DOHH2 (cell line): Measurements from ENCODE around the gene TRMT44.

ENCODE experiments used
- H3F3A ChIP-seq: fragments of 200-600 bp; sonication (generic), shearing (Covaris generic); 2 replicates; pipeline ENCODE4 v1.6.0; 2016; ENCODE audit warnings: antibody characterized with exemption, mild to moderate bottlenecking; ENCODE audit not compliant: control insufficient read depth, insufficient read depth
- H3K27ac ChIP-seq: fragments of 200-600 bp; sonication (generic); 2 replicates; pipeline ENCODE4 v1.5.1; 2014; ENCODE audit warnings: low read depth, mild to moderate bottlenecking, low read length, moderate library complexity
- H3K27me3 ChIP-seq: fragments of 200-600 bp; sonication (generic); 2 replicates; pipeline ENCODE4 v1.6.1; 2014; ENCODE audit warnings: mild to moderate bottlenecking, low read length, mixed read lengths; ENCODE audit not compliant: control insufficient read depth
- H3K36me3 ChIP-seq: fragments of 200-600 bp; sonication (generic); 2 replicates; pipeline ENCODE4 v1.6.1; 2014; ENCODE audit warnings: mild to moderate bottlenecking, low read length, moderate library complexity, mixed read lengths; ENCODE audit not compliant: control insufficient read depth
- H3K4me1 ChIP-seq: fragments of 200-600 bp; sonication (generic); 2 replicates; pipeline ENCODE4 v1.6.1; 2014; ENCODE audit warnings: mild to moderate bottlenecking, low read length, mixed read lengths; ENCODE audit not compliant: control insufficient read depth
- H3K4me2 ChIP-seq: fragments of 200-600 bp; sonication (generic); 2 replicates; pipeline ENCODE4 v1.6.0; 2014; ENCODE audit warnings: mild to moderate bottlenecking, low read length, moderate library complexity
- H3K4me3 ChIP-seq: fragments of 200-600 bp; sonication (generic); 2 replicates; pipeline ENCODE4 v1.5.1; 2014; ENCODE audit warnings: mild to moderate bottlenecking, low read length, mixed read lengths
- H3K79me2 ChIP-seq: fragments of 200-600 bp; sonication (generic); 2 replicates; pipeline ENCODE4 v1.6.1; 2014; ENCODE audit warnings: mild to moderate bottlenecking, low read length, mixed read lengths; ENCODE audit not compliant: control insufficient read depth
- H3K9me2 ChIP-seq: fragments of 200-600 bp; sonication (generic); replicated peaks from 2 replicates; pipeline ENCODE4 v1.6.1; 2014; ENCODE audit warnings: mild to moderate bottlenecking, low read length, mixed read lengths; ENCODE audit not compliant: control insufficient read depth
- H3K9me3 ChIP-seq: fragments of 200-600 bp; sonication (generic); 2 replicates; pipeline ENCODE4 v1.6.1; 2014; ENCODE audit warnings: antibody characterized with exemption, low read length, mixed read lengths; ENCODE audit not compliant: control insufficient read depth, insufficient read depth
- H4K20me1 ChIP-seq: fragments of 200-600 bp; sonication (generic); 2 replicates; pipeline ENCODE4 v1.6.0; 2014; ENCODE audit warnings: low read depth, mild to moderate bottlenecking, antibody characterized with exemption, low read length, moderate library complexity; ENCODE audit not compliant: control insufficient read depth, insufficient read depth
- EZH2phosphoT487 ChIP-seq: fragments of 200-600 bp; sonication (generic); IDR thresholded peaks from 2 replicates; pipeline ENCODE4 v1.6.1; 2017; ENCODE audit warnings: borderline replicate concordance, mild to moderate bottlenecking, antibody characterized with exemption, low read length, moderate library complexity, mixed read lengths
- TF ChIP-seq, protein P1 (sequence below): fragments of 200-600 bp; sonication (generic); IDR thresholded peaks from one replicate; pipeline ENCODE4 v1.5.1; 2014; ENCODE audit warnings: antibody characterized with exemption, mild to moderate bottlenecking, low read depth, low read length; ENCODE audit not compliant: poor library complexity, severe bottlenecking

Gene TRMT44

DNA sequence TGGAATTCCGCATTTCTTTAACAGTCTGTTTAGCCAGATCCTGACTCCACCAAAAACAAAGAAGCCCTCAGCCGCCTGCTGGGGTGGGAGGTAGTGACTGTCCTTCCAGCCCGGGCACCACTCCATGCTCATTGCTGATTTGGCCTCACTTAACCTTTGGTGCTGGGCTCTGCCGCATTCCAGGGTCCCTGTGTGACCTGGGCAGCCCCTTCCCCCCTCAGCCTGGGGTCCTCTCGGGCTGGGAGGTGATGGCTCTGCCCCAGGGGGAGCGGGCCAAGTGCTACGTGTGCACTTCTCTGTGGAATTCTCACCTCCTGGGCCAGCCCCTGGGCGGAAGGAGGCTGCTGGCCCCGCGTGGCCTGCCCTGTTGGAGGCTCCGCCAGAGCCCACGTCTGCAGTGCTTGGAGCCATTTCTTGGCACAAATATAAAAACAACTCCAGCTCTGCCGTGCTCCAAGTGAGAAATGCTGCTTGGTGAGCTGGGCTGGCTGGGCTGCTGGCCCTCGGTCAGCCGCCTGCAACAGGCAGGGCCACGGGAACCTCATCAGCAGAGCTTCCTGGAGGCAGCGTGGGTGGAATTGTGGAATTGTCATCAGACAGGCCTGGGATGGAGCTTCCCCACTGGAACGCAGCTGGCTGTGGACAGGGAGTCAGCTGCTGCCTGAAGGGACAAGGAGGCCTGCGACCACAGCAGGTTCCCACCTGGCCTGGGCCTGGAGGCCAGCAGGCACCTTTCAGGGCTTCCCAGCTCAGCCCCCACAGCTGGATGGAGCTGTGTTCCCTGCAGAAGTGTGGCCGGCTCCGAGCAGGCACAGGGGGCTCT is 66.0 kb downstream of the TRMT44 start:
- Histone ChIP-seq H4K20me1 (no peaks in the 10 kb centered on the region), H3K9me3 (no peaks in the 10 kb centered on the region), H3K79me2 (no peaks in the 10 kb centered on the region), H3K36me3 (no peaks in the 10 kb centered on the region), H3K9me2 (no peaks in the 10 kb centered on the region), H3K4me1 (no peaks in the 10 kb centered on the region), H3K4me2 (no peak overlapping the region), H3K27ac (no peak overlapping the region), H3K27me3 (no peaks in the 10 kb centered on the region), H3F3A (no peaks in the 10 kb centered on the region), H3K4me3 (no peak overlapping the region)
- TF ChIP-seq EZH2phosphoT487, result no peak
- TF ChIP-seq, protein P1, sequence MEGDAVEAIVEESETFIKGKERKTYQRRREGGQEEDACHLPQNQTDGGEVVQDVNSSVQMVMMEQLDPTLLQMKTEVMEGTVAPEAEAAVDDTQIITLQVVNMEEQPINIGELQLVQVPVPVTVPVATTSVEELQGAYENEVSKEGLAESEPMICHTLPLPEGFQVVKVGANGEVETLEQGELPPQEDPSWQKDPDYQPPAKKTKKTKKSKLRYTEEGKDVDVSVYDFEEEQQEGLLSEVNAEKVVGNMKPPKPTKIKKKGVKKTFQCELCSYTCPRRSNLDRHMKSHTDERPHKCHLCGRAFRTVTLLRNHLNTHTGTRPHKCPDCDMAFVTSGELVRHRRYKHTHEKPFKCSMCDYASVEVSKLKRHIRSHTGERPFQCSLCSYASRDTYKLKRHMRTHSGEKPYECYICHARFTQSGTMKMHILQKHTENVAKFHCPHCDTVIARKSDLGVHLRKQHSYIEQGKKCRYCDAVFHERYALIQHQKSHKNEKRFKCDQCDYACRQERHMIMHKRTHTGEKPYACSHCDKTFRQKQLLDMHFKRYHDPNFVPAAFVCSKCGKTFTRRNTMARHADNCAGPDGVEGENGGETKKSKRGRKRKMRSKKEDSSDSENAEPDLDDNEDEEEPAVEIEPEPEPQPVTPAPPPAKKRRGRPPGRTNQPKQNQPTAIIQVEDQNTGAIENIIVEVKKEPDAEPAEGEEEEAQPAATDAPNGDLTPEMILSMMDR, result no peak

DNA sequence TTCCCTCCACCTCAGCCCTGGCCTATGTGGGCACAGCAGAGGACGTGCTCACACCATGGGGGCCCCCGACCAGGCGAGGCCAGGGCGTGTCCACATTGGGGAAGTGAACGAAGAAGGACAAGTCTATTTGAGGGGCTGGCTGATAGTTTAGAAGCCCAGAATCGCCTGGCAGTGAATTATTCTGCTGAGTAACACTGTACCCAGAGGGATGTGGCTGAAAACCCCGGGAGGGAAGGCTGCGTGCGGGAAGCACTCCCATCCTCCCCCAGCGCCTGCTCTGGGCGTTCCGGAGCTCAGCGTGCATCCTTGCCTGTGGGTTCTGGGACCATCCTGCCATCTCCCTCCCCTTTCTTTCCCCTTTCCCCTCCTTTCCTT is 66.6 kb downstream of the TRMT44 start:
- Histone ChIP-seq H3K27me3 (no peaks in the 10 kb centered on the region), H3F3A (no peaks in the 10 kb centered on the region), H3K4me3 (no peak overlapping the region), H3K27ac (no peak overlapping the region), H3K9me2 (no peaks in the 10 kb centered on the region), H3K9me3 (no peaks in the 10 kb centered on the region), H3K36me3 (no peaks in the 10 kb centered on the region), H4K20me1 (no peaks in the 10 kb centered on the region), H3K79me2 (no peaks in the 10 kb centered on the region), H3K4me1 (no peaks in the 10 kb centered on the region), H3K4me2 (no peak overlapping the region)
- TF ChIP-seq, protein P1, result no peak
- TF ChIP-seq EZH2phosphoT487, result no peak

DNA sequence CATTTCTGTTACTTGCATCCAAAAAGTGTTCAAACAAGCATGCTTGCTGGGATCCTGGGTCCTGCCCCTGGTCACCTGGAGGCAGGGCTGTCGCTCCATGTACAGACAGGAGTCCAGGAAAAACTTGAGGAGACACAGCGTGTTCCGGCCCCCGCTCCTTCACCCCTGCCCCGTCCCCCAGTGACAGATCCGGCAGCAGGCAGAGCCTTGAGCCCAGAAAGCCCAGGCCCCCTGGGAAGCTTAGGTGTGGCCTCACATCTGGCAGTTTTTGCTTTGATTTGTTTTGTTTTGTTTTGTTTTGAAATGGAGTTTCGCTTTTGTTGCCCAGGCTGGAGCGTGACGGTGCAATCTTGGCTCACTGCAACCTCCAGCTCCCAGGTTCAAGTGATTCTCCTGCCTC is 67.0 kb downstream of the TRMT44 start:
- Histone ChIP-seq H3K4me1 (no peaks in the 10 kb centered on the region), H3K9me2 (no peaks in the 10 kb centered on the region), H3K4me2 (no peak overlapping the region), H3K79me2 (no peaks in the 10 kb centered on the region), H4K20me1 (no peaks in the 10 kb centered on the region), H3K27ac (no peak overlapping the region), H3K27me3 (no peaks in the 10 kb centered on the region), H3F3A (no peaks in the 10 kb centered on the region), H3K9me3 (no peaks in the 10 kb centered on the region), H3K4me3 (no peak overlapping the region), H3K36me3 (no peaks in the 10 kb centered on the region)
- TF ChIP-seq, protein P1, result no peak
- TF ChIP-seq EZH2phosphoT487, result no peak
